ENCODE measurements around the gene CAPN13. TPM values are rescaled to one million over a fixed set of nuclear protein-coding genes. Genes with fewer than 3 reads are reported as not detected.
A peak's percentile ranks its signal among the peaks of the same experiment; 100 is the strongest.

Gene CAPN13
- total and polyA plus RNA-seq, 2 experiments from 2014 or later = not detected

DNA sequence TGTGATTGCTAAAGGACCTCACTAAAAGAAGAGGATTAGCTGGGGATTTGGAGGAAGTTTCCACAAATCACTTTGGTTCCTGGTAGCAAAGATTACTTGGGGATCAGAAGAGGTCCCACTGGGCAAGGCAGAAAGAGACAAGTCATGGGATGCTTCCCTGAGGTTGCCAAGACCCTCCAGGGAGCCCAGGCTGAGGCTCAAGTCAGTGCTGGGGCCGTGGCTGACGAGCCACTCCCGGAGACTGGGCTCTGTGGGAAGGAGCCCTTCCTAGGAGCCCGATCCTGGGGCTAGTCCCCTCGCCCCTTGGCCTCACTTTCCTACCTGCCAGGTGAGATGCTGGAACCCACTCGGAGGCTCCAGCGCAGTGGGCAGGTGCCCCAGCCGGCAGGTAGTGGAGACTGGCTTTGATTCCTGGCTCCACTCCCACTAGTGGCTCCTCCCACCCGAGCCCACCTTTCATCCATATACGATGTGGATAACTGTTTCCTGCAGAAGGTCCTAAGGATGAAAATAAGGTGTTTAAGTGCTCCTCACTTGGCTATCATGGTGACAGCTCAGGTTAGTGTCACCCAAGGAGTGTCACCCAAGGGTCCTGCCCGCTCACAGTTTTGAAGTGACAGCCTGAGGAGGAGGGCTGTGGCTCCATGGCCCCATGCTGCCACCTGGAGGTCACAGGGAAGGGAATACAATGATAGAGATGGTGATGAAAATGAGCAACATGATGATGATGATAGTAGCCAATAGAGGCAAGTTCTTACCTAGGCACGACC lies 100.5 kb downstream of the CAPN13 start:
- TF ChIP-seq, protein P1, sequence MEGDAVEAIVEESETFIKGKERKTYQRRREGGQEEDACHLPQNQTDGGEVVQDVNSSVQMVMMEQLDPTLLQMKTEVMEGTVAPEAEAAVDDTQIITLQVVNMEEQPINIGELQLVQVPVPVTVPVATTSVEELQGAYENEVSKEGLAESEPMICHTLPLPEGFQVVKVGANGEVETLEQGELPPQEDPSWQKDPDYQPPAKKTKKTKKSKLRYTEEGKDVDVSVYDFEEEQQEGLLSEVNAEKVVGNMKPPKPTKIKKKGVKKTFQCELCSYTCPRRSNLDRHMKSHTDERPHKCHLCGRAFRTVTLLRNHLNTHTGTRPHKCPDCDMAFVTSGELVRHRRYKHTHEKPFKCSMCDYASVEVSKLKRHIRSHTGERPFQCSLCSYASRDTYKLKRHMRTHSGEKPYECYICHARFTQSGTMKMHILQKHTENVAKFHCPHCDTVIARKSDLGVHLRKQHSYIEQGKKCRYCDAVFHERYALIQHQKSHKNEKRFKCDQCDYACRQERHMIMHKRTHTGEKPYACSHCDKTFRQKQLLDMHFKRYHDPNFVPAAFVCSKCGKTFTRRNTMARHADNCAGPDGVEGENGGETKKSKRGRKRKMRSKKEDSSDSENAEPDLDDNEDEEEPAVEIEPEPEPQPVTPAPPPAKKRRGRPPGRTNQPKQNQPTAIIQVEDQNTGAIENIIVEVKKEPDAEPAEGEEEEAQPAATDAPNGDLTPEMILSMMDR (IDR thresholded peaks at IDR 0.05; ENCODE audit: low read depth, low read length) = peak; percentile 79
- Histone ChIP-seq H3K27ac (no peak overlapping the region), H3K4me1 (ENCODE audit: low read depth) (peaks cover 22% of the 10 kb centered on the region), H3K4me3 (no peak overlapping the region), H3K36me3 (no peaks in the 10 kb centered on the region), H3K27me3 (no peaks in the 10 kb centered on the region), H3K9me3 (ENCODE audit: low read depth) (no peaks in the 10 kb centered on the region)
- peak; percentile 64 to 80 for DNase-seq (ENCODE audit: low read depth in 1 of 2, low spot score in 1 of 2)

DNA sequence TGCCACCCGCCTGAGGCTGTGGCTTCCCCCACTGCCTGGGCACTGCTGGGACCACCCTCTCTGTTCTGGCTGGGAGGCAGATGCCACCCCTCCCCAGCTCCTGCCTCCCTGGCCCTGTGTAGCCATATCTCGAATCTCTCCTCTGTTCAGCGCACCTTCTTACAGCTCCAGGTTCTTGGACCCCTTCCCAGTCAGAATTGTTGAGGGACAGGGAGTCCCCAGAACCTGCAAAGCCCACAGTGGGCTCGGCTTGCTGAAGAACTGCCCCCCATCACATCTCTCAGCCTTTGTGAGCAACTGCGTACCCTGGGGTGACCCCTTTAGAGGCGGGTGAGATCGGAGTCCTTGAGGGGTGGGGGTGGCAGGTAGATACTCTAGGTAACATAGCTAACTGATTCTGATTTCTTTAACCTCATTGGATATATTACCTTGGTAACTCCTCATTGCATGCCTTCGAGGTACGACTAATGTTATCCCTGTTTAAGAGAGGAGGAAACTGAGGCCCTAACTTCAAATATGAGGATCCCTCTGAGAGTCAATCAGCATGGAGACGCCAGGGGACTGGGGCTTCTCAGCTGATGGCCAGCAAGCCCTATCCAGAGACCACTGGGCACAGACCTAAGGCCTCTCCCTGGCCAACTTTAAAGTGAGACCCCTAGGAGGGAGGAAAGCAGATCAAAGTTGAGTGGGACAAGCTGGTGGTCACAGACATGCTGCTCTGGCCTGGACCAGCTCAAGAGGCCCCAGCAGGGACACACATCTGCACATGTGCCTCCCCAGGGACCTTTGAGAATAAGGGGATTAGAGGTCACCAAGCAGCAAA lies 101.3 kb downstream of the CAPN13 start:
- Histone ChIP-seq H3K4me1 (ENCODE audit: low read depth) (peaks cover 22% of the 10 kb centered on the region), H3K4me3 (no peak overlapping the region)
- DNase-seq (ENCODE audit: low read depth in 1 of 2, low spot score in 1 of 2) = no peak

DNA sequence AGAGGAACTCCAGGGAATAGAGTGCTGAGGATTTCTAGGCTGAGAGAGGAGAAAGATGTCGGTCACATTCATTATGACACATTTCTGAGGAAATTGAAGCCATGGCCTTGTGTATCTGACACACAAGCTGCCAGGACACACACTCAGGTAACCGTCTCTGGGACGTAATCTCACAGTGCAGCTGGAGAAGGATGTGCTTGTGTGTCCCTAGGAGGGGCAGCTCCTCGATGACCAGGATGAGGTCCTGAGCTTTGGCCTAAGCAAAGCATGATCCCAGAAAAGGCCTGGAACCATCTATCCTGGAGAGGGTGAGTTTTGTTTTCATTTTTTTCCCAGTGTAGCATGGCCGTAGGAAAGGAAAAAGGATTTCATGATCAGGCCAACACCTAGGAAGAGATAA lies 102.2 kb downstream of the CAPN13 start:
- H3K9me3 ChIP-seq (ENCODE audit: low read depth) = no peaks in the 10 kb centered on the region
- no peaks in the 10 kb centered on the region for H3K36me3 ChIP-seq
- no peak overlapping the region for H3K4me3 ChIP-seq
- peaks cover 22% of the 10 kb centered on the region for H3K4me1 ChIP-seq (ENCODE audit: low read depth)
- TF ChIP-seq, protein P1 (IDR thresholded peaks at IDR 0.05; ENCODE audit: low read depth, low read length) = no peak
- no peak for DNase-seq (ENCODE audit: low read depth in 1 of 2, low spot score in 1 of 2)
- peak overlapping the region; percentile 53 for H3K27ac ChIP-seq
- H3K27me3 ChIP-seq = no peaks in the 10 kb centered on the region

More for the DNA sequence above, 101.3 kb downstream of the CAPN13 start:
- H3K36me3 ChIP-seq = no peaks in the 10 kb centered on the region
- TF ChIP-seq, protein P1 (IDR thresholded peaks at IDR 0.05; ENCODE audit: low read depth, low read length) = no peak
- H3K9me3 ChIP-seq (ENCODE audit: low read depth) = no peaks in the 10 kb centered on the region
- no peaks in the 10 kb centered on the region for H3K27me3 ChIP-seq
- no peak overlapping the region for H3K27ac ChIP-seq

DNA sequence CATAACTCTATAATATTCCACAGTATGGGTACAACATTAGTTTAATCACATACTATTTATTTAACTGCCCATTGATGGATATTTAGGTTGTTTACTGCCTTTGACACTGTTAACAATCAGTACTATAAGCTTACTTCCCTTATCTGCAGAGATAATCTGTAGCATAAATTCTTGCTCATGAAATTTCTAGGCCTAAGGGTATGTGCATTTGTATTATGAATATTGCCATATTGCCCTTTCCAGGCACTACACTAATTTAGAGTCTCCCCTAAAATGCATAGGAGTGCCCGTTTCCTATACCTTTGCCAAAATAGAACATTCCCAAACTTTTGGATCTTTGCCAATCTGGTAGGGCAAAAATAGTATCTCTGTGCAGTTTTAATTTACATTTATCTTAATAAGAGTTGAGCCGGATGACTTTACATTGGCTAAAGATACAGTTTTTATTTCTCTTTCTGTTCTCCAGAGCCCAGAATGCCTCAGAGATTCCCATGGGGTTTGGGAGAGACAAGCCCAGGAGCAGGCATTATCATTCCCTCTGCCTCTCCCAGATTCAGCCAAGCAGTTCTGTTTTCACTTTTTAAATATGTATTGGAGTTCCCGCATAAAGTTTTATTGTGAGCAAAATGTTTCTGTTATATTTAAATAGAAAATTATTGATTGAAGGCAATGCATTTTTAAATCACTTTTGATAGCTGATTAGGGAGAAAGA lies 102.8 kb downstream of the CAPN13 start:
- DNase-seq (ENCODE audit: low read depth in 1 of 2, low spot score in 1 of 2) = no peak
- Histone ChIP-seq H3K4me3 (no peak overlapping the region), H3K4me1 (ENCODE audit: low read depth) (peaks cover 22% of the 10 kb centered on the region), H3K9me3 (ENCODE audit: low read depth) (no peaks in the 10 kb centered on the region), H3K27ac (peak overlapping the region; percentile 53), H3K36me3 (no peaks in the 10 kb centered on the region), H3K27me3 (no peaks in the 10 kb centered on the region)
- TF ChIP-seq, protein P1 (IDR thresholded peaks at IDR 0.05; ENCODE audit: low read depth, low read length) = no peak

DNA sequence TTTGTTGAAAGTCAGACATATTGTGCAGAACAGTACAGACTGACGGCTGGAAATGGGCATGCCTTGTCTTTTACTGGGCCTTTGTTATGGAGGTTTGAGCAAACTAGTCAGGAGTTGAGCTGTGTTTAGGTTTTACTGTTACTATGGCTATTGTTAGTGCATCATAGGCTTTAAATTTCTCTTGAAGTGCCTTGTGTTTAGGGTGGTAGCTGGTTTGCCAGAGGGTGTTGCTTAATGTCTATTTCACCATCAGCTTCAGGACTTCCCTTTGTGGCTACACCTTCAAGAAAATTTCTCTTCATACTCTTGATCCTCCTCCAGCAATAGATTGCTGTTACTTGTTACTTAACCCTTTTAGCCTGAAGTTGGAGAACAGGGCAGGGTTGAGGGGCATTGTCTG lies 104.6 kb downstream of the CAPN13 start:
- no peaks in the 10 kb centered on the region for H3K27me3 ChIP-seq
- DNase-seq (ENCODE audit: low read depth in 1 of 2, low spot score in 1 of 2) = no peak
- H3K27ac ChIP-seq = no peak overlapping the region
- H3K4me1 ChIP-seq (ENCODE audit: low read depth) = peaks cover 22% of the 10 kb centered on the region
- TF ChIP-seq, protein P1 (IDR thresholded peaks at IDR 0.05; ENCODE audit: low read depth, low read length) = no peak
- no peaks in the 10 kb centered on the region for H3K9me3 ChIP-seq (ENCODE audit: low read depth)
- H3K36me3 ChIP-seq = no peaks in the 10 kb centered on the region
- no peak overlapping the region for H3K4me3 ChIP-seq

Data from cardiac muscle cell (in vitro differentiated cells and primary cell).